Lung microvascular endothelial cell (primary cell): ENCODE data around the gene IL17RC. TPM values are rescaled to one million over a fixed set of nuclear protein-coding genes. Genes with fewer than 3 reads are reported as not detected.

ENCODE experiments used
- DNase-seq, 2 donors: peaks; one replicate each; pipeline versions ENCODE4 v3.0.0 to v3.0.0-alpha.2; 2010; ENCODE audit warnings: low read depth in 2 of 2
- total RNA-seq: library from RNA; depleted of rRNA; stranded (reverse); fragments of >200 nt; gene quantifications from 2 replicates; pipeline ENCODE4 v1.2.1, GENCODE V29; 2014

Gene IL17RC
- total RNA-seq, 1 donor from 2014 or later: 11.5 TPM

- DNase-seq: no peak
Observed at GRCh38 chr3:9980251-9980650, 63.4 kb downstream of the IL17RC start.

Other genes starting within 250 kb of the IL17RC start
- under 0.01 TPM in 1 of 2 replicates, not detected in the other for gene CPNE9, start 213.3 kb upstream of the IL17RC start, total RNA-seq
- 10.5 and 18.7 TPM in 2 replicates for gene BRPF1, start 185.4 kb upstream of the IL17RC start, total RNA-seq
- gene OGG1, start 167.1 kb upstream of the IL17RC start, total RNA-seq: 13.7 and 18.8 TPM in 2 replicates
- 21.4 and 25.1 TPM in 2 replicates for gene CAMK1, start 147.2 kb upstream of the IL17RC start, total RNA-seq
- 19.0 and 25.4 TPM in 2 replicates for gene TADA3, start 124.6 kb upstream of the IL17RC start, total RNA-seq
- gene ARPC4, start 124.0 kb upstream of the IL17RC start, total RNA-seq: 247 and 251 TPM in 2 replicates
- 2.2 and 5.8 TPM in 2 replicates for gene TTLL3, start 106.8 kb upstream of the IL17RC start, total RNA-seq
- 15.9 TPM in 2 replicates for gene RPUSD3, start 73.1 kb upstream of the IL17RC start, total RNA-seq
- not detected in 2 replicates for gene CIDEC, start 36.8 kb upstream of the IL17RC start, total RNA-seq
- 25.1 and 28.8 TPM in 2 replicates for gene JAGN1, start 26.5 kb upstream of the IL17RC start, total RNA-seq
- under 0.01 TPM in 2 replicates for gene IL17RE, start 14.2 kb upstream of the IL17RC start, total RNA-seq
- gene CRELD1, start 16.7 kb downstream of the IL17RC start, total RNA-seq: 19.8 and 60.9 TPM in 2 replicates
- gene PRRT3, start 35.3 kb downstream of the IL17RC start, total RNA-seq: 0.44 and 0.60 TPM in 2 replicates
- 35.3 and 59.5 TPM in 2 replicates for gene EMC3, start 69.7 kb downstream of the IL17RC start, total RNA-seq
- gene FANCD2, start 109.3 kb downstream of the IL17RC start, total RNA-seq: 5.8 and 11.6 TPM in 2 replicates
- gene FANCD2OS, start 191.2 kb downstream of the IL17RC start, total RNA-seq: not detected in 2 replicates
- 113 and 126 TPM in 2 replicates for gene BRK1, start 198.6 kb downstream of the IL17RC start, total RNA-seq
- gene VHL, start 224.7 kb downstream of the IL17RC start, total RNA-seq: 28.8 and 39.3 TPM in 2 replicates
- gene IRAK2, start 247.8 kb downstream of the IL17RC start, total RNA-seq: 23.5 and 27.0 TPM in 2 replicates